Measurements from ENCODE around the gene RNF166.

The RNF166 gene

GRCh38 chr16:88706229-88706964, at the start of gene RNF166, which contains the start of gene CTU2:
TSS of gene RNF166 (minus strand) at chr16:88706408. CDS start at chr16:88706325, 83 bp downstream.
TSS of gene CTU2 (plus strand) at chr16:88706503. CDS start at chr16:88706531, 28 bp downstream.
- no peak for TF ChIP-seq CTCF (IDR thresholded peaks at IDR 0.05; ENCODE audit: low read depth, low read length)
- DNase-seq (ENCODE audit: extremely low read depth, low read depth) = peak; percentile 36

GRCh38 chr16:88754912-88755744, 48.9 kb upstream of the RNF166 start:
- DNase-seq (ENCODE audit: extremely low read depth, low read depth) = no peak
- peak; percentile 39 for TF ChIP-seq CTCF (IDR thresholded peaks at IDR 0.05; ENCODE audit: low read depth, low read length)

- no peak for DNase-seq (ENCODE audit: extremely low read depth, low read depth)
- TF ChIP-seq CTCF (IDR thresholded peaks at IDR 0.05; ENCODE audit: low read depth, low read length) = no peak
Measured at GRCh38 chr16:88754109-88754911, 48.1 kb upstream of the RNF166 start.

- no peak for DNase-seq (ENCODE audit: extremely low read depth, low read depth)
Measured at GRCh38 chr16:88753602-88754001, 47.4 kb upstream of the RNF166 start.

GRCh38 chr16:88753191-88753590, 47.0 kb upstream of the RNF166 start:
- no peak for DNase-seq (ENCODE audit: extremely low read depth, low read depth)
- TF ChIP-seq CTCF (IDR thresholded peaks at IDR 0.05; ENCODE audit: low read depth, low read length) = no peak

More at GRCh38 chr16:88753602-88754001, 47.4 kb upstream of the RNF166 start:
- no peak for TF ChIP-seq CTCF (IDR thresholded peaks at IDR 0.05; ENCODE audit: low read depth, low read length)

- TF ChIP-seq CTCF (IDR thresholded peaks at IDR 0.05; ENCODE audit: low read depth, low read length) = no peak
- DNase-seq (ENCODE audit: extremely low read depth, low read depth) = no peak
Measured at GRCh38 chr16:88752386-88753002, 46.3 kb upstream of the RNF166 start.
